ENCODE data around the gene SLC30A4. TPM values are rescaled to one million over a fixed set of nuclear protein-coding genes. Genes with fewer than 3 reads are reported as not detected.

The SLC30A4 gene
- total RNA-seq, 4 donors from 2014 or later, result 5.4 to 8.1 (median 7.2) TPM

MicroRNAs encoded within 50 kb of the gene (microRNA counts, 767-probe panel; counts per million panel counts)
- microRNA hsa-miR-147b, result 0 to 358 counts per million in 2 donors

Other genes with a start within 250 kb of the SLC30A4 start
- gene GATM, start 144.2 kb downstream of the SLC30A4 start, total RNA-seq, result 100 to 1,000 TPM; 120 to 178 (median 159) TPM
- gene BLOC1S6, start 64.6 kb upstream of the SLC30A4 start, total RNA-seq, result 10 to 100 TPM; 24.5 to 32.0 (median 27.0) TPM
- gene SQOR, start 112.3 kb upstream of the SLC30A4 start, total RNA-seq, result 10 to 100 TPM; 39.3 to 56.0 (median 52.7) TPM